ENCODE data around the gene ENTR1. TPM values are rescaled to one million over a fixed set of nuclear protein-coding genes. Genes with fewer than 3 reads are reported as not detected.

ENTR1 gene
- total and polyA plus RNA-seq, 2 of the 13 experiments (the other 11 are each of a cell fraction or from before 2014, with no cell fraction given): 70.1 to 76.4 TPM

GRCh38 chr9:136376457-136376856 lies 34.0 kb downstream of the ENTR1 start:
- in situ Hi-C loops (cut with HindIII; ENCODE audit: extremely low pct_ligation_motif_present, low pct_unique_long_range_greater_than_20kb) (no loop called here), intact Hi-C loops (cut with micrococcal nuclease; ENCODE audit: unreplicated experiment) (no loop called here)
- Histone ChIP-seq H3K4me1 (ENCODE audit: insufficient read depth, low read length) (peaks cover 22% of the 10 kb centered on the region), H3K9ac (ENCODE audit: insufficient read depth, low read depth, low read length) (no peak overlapping the region), H3K4me3 (replicated peaks in 1 of 3; ENCODE audit: insufficient read depth in 1 of 3, low read depth in 2 of 3, low read length in 3 of 3) (no peak overlapping the region), H3K36me3 (replicated peaks in 1 of 2; ENCODE audit: control insufficient read depth in 1 of 2, insufficient read depth in 2 of 2, low read length in 2 of 2) (peaks cover 6 to 11% of the 10 kb centered on the region in 2 experiments; a peak in 2 of 5 replicates), H4K20me1 (ENCODE audit: insufficient read depth, low read length) (no peaks in the 10 kb centered on the region), H3K27me3 (ENCODE audit: control insufficient read depth in 1 of 2, insufficient read depth in 2 of 2, low read length in 2 of 2) (no peaks in the 10 kb centered on the region; a peak in 1 of 5 replicates), H3K9me3 (ENCODE audit: low read length) (no peaks in the 10 kb centered on the region), H3K27ac (ENCODE audit: extremely low read length, insufficient read depth, low read length) (no peak overlapping the region), H3K4me2 (ENCODE audit: low read depth, low read length) (no peak overlapping the region), H2AFZ (ENCODE audit: low read length) (no peak overlapping the region), H3K79me2 (ENCODE audit: insufficient read depth, low read length) (no peaks in the 10 kb centered on the region)
- ChIA-PET POLR2A (no interaction called here), CTCF (ENCODE audit: low intra/inter-chr PET ratio, low total read pairs) (no interaction called here)
- no peak for FAIRE-seq
- no peak for ATAC-seq
- no peak for DNase-seq (ENCODE audit: low spot score)
- 0 out of 2 replicates have a peak, but pooled peaks have one; percentile 15 for TF ChIP-seq POLR2G (IDR thresholded peaks at IDR 0.05; ENCODE audit: low read depth, low read length)
- TF ChIP-seq AGO2 (optimal IDR thresholded peaks at IDR 0.05; ENCODE audit: low read depth, low read length): peak; percentile 50
- no peak for TF ChIP-seq ZNF768 (CRISPR knock-in tag; IDR thresholded peaks at IDR 0.05)
- peak; percentile 14 for TF ChIP-seq AGO1 (IDR thresholded peaks at IDR 0.05; ENCODE audit: low read depth, low read length, poor library complexity, severe bottlenecking)
- TF ChIP-seq HDAC1 (CRISPR knock-in tag; IDR thresholded peaks at IDR 0.05): no peak
- 79% methylated on average over 6 of the region's 8 CpGs for WGBS (ENCODE audit: low lambda C conversion rate)
- BruUV-seq (replicated peaks): no TSS peak

- no peak overlapping the region for H3K27ac ChIP-seq (ENCODE audit: extremely low read length, insufficient read depth, low read length)
- FAIRE-seq (no peak), ATAC-seq (no peak), DNase-seq (ENCODE audit: low spot score) (no peak)
- in situ Hi-C loops (cut with HindIII; ENCODE audit: extremely low pct_ligation_motif_present, low pct_unique_long_range_greater_than_20kb) (no loop called here), intact Hi-C loops (cut with micrococcal nuclease; ENCODE audit: unreplicated experiment) (no loop called here)
- 95% methylated on average over 9 of the region's 12 CpGs for WGBS (ENCODE audit: low lambda C conversion rate)
- no peak overlapping the region for H3K4me3 ChIP-seq (replicated peaks in 1 of 3; ENCODE audit: insufficient read depth in 1 of 3, low read depth in 2 of 3, low read length in 3 of 3)
- H3K9ac ChIP-seq (ENCODE audit: insufficient read depth, low read depth, low read length): no peak overlapping the region
- no peaks in the 10 kb centered on the region for H3K79me2 ChIP-seq (ENCODE audit: insufficient read depth, low read length)
- H3K4me1 ChIP-seq (ENCODE audit: insufficient read depth, low read length): peaks cover 22% of the 10 kb centered on the region
- no peak overlapping the region for H3K4me2 ChIP-seq (ENCODE audit: low read depth, low read length)
- H3K27me3 ChIP-seq (ENCODE audit: control insufficient read depth in 1 of 2, insufficient read depth in 2 of 2, low read length in 2 of 2): no peaks in the 10 kb centered on the region; a peak in 1 of 5 replicates
- no peaks in the 10 kb centered on the region for H4K20me1 ChIP-seq (ENCODE audit: insufficient read depth, low read length)
- H2AFZ ChIP-seq (ENCODE audit: low read length): no peak overlapping the region
- CTCF ChIA-PET (ENCODE audit: low intra/inter-chr PET ratio, low total read pairs): no interaction called here
- peaks cover 0 to 3% of the 10 kb centered on the region in 2 experiments; a peak in 1 of 5 replicates for H3K36me3 ChIP-seq (replicated peaks in 1 of 2; ENCODE audit: control insufficient read depth in 1 of 2, insufficient read depth in 2 of 2, low read length in 2 of 2)
- H3K9me3 ChIP-seq (ENCODE audit: low read length): no peaks in the 10 kb centered on the region
- POLR2A ChIA-PET: interaction anchor here (4.0 kb wide), 1 partner anchor 12 kb away, joined by 38 read pairs; the partner anchor contains the start of gene DNLZ
- BruUV-seq (replicated peaks): no TSS peak
- no peak for TF ChIP-seq RARA (CRISPR knock-in tag; IDR thresholded peaks at IDR 0.05)
- TF ChIP-seq MAFG (CRISPR knock-in tag; IDR thresholded peaks at IDR 0.05): no peak
- no peak for TF ChIP-seq TCF12 (IDR thresholded peaks at IDR 0.05)
- no peak for TF ChIP-seq TCF12 (CRISPR knock-in tag; IDR thresholded peaks at IDR 0.05)
- TF ChIP-seq SRY (CRISPR knock-in tag; IDR thresholded peaks at IDR 0.05): no peak
- TF ChIP-seq, protein P1, sequence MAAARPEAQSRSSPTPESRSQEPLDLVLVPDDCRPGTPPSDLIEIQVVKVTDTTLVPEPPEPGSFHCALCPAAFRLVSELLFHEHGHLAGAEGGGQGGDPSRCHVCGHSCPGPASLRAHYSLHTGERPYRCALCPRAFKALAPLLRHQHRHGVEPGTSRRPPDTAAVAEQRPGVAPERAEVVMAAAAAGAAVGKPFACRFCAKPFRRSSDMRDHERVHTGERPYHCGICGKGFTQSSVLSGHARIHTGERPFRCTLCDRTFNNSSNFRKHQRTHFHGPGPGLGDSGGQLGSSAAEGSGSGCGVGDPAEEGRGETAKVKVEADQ (CRISPR knock-in tag; IDR thresholded peaks at IDR 0.05; ENCODE audit: borderline replicate concordance): no peak
- TF ChIP-seq KDM1A (CRISPR knock-in tag; IDR thresholded peaks at IDR 0.05): no peak
- TF ChIP-seq PCBP2 (optimal IDR thresholded peaks at IDR 0.05; ENCODE audit: low read depth, low read length, poor library complexity, severe bottlenecking): no peak
- TF ChIP-seq RFX3 (CRISPR knock-in tag; IDR thresholded peaks at IDR 0.05): no peak
- TF ChIP-seq SIX4 (CRISPR knock-in tag; IDR thresholded peaks at IDR 0.05): no peak
- TF ChIP-seq ZNF276 (CRISPR knock-in tag; IDR thresholded peaks at IDR 0.05; ENCODE audit: low read depth): no peak
- no peak for TF ChIP-seq XRCC5 (optimal IDR thresholded peaks at IDR 0.05; ENCODE audit: low read length)
Measured at GRCh38 chr9:136375096-136375495, 35.3 kb downstream of the ENTR1 start.

Measured in HepG2 (cell line).